Ecto neural progenitor cell (in vitro differentiated cells): ENCODE measurements around the gene HMX3.
"Not testable (repeated sequence)": the region's sequence is repeated elsewhere in the genome, so short reads cannot be mapped to it uniquely, and the experiment has no call there.

ENCODE experiments used
- DNase-seq: peaks from one replicate; pipeline ENCODE4 v3.0.0-alpha.2; 2018; ENCODE audit warnings: low spot score

HMX3 gene

DNA sequence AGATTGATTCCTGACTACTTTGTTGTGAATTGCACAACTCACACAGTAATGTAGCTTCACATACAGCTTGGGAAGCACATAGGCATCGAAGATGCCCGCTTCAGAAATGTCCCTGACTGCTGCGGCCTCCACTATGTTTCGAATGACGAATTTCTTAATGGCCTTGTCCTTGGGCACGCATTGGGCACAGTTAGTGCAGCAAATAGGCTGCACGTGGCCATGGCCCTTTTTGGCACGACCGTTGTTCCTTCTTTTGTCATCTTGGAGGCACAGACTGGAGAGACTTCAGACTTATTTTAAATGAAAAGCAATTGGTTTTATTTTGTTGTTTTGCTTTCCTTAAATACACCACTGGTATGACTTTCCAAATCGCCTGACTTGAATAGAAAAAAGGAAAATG is 35.8 kb downstream of the HMX3 start:
- DNase-seq, result not testable (repeated sequence)

DNA sequence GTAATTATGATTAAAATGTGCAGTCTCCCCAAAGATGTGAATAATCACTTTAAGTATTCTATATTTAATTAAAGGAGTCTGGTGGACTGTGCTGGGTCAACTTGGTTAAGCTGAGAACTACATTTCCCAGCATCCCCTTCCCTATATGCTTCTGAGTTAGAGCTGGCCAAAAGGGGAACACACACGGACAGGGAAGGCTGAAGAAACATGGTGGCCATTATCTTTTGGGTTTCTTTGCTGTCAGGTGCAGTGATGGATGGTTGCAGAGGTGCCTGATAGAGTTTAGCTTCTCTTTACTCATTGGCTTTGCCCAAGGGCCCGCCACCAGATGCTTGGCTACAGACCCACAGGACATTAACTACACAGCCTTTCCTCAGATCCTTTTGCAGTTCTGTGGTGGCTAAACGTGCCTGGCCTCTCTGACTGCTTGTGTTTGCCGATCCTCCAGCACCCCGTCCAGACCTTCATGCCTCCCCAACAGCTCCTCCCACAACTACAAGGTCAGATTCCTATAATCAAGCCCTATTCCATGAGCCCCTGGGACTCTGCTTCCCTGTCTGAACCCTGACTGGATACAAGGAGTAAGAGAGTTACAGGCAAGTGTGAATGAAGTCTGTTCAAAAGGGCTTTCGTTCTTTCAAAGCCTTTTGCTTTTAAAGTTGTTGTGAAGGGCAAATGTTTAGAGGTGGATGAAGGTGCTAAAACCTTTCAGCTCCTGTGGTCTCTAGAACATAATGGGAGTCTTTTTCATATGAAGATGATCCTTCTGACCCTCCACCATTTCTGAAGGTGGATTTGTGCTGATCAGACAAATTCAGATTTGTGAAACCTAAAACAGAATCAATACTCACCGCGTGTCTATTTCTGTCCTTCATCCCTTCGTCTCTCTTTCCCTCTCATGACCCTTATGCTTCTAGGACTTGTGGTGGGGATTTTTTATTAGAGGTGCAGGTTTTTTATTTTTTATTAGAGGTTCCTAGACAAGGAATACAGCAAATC is 39.9 kb downstream of the HMX3 start:
- DNase-seq, result no peak

DNA sequence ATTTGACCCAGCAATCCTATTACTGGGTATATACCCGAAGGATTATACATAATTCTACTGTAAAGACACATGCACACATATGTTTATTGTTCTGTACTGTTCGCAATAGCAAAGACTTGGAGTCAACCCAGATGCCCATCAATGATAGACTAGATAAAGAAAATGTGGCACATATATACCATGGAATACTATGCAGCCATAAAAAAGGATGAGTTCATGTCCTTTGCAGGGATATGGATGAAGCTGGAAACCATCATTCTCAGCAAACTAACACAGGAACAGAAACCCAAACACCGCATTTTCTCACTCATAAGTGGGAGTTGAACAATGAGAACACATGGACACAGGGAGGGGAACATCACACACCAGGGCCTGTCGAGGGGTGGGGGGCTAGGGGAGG is 42.6 kb downstream of the HMX3 start:
- DNase-seq, result not testable (repeated sequence)

DNA sequence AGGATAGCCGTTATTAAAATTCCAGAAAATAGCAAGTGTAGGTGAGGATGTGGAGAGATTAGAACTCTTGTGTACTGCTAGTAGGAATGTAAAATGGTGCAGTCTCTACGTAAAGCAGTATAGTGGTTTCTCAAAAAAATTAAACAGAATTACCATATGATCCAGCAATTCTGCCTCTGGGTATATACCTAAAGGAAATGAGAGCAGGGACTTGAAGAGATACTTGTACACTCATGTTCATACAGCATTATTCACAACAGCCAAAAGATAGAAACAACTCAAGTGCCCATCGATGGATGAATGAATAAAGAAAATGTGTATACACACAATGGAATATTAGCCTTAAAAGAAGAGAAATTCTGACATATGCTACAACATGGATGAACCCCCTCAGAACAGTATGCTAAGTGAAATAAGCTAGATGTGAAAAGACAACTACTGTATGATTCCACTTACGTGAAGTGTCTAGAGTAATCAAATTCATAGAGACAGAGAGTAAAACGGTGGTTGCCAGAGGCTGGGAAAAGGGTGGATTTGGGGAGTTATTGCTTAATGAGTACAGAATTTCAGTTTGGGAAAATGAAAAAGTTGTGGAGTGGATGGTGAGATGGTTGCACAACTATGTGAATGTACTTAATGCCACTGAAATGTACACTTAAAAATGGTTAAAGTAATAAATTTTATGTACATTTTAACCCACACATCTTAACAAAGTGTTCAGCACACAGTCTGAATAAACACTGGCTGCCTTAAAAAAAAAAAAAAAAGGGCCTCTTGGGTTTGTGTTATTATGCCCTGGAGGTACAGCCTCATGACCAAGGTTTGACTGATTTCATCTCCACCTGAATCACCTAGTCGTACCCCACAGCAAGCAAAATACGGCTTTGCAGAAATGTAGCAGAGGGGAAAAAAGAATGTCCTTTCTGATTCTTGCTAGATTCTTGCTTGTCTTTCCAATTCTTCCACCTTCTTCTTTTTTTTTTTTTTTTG is 44.6 kb downstream of the HMX3 start:
- DNase-seq, result no peak

DNA sequence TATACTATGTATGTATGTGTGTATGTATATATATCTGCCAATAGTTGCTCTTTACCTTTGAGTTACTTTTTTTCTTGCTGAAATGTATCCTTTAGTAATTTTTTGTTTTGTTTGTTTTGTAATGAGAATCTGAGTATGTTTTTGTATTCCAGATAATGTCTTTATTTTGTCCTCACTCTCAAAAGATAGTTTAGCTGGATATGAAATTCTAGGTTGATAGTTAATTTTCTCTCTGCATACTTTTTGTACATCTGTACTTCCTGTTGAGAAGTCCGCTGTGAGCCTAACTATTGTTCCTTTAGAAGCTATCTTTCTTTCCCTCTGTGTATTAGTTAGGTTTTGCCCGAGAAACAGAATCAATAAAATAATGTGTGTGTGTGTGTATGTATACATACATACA is 48.0 kb downstream of the HMX3 start:
- DNase-seq, result no peak

DNA sequence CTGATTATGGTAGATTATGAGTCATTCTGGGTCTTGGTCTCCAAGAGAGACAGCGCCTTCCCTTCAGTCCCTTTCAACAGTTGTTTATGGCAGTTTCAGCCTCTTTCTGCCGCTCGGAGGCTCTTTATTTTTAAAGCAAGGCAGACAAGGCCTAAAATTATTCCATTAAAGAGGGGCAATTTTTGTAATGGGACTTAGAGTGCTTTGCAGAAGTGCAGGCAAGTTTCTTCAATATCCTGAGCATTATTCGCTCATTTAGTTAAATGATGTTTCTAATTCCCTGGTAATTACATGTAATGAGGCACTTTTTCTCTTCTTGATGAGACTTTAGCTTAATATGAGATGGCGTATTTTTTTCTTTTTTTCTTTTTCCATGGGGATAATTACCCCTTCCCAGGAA is 52.0 kb downstream of the HMX3 start:
- DNase-seq, result no peak
